ENCODE data around the gene SLC22A2.

Gene SLC22A2

GRCh38 chr6:160227038-160227768 is 31.4 kb downstream of the SLC22A2 start:
- no peak for TF ChIP-seq POLR2AphosphoS5 (IDR thresholded peaks at IDR 0.05; ENCODE audit: low read depth, low read length)
- TF ChIP-seq FOXP2 (optimal IDR thresholded peaks at IDR 0.05; ENCODE audit: borderline replicate concordance, extremely low read depth, extremely low read length, insufficient read depth), result no peak

- no peak for TF ChIP-seq FOXP2 (optimal IDR thresholded peaks at IDR 0.05; ENCODE audit: borderline replicate concordance, extremely low read depth, extremely low read length, insufficient read depth)
- no peak for TF ChIP-seq SIN3A (IDR thresholded peaks at IDR 0.05; ENCODE audit: borderline replicate concordance, insufficient read depth, low read length)
- no peak for TF ChIP-seq POLR2AphosphoS5 (IDR thresholded peaks at IDR 0.05; ENCODE audit: low read depth, low read length)
- no peak for TF ChIP-seq REST (IDR thresholded peaks at IDR 0.05; ENCODE audit: insufficient read depth in 1 of 2, low read depth in 2 of 2, low read length in 2 of 2)
- no peak for TF ChIP-seq TAF1 (IDR thresholded peaks at IDR 0.05; ENCODE audit: borderline replicate concordance, insufficient read depth, low read length)
Measured at GRCh38 chr6:160226118-160226591, 32.5 kb downstream of the SLC22A2 start.

GRCh38 chr6:160224639-160225237 is 33.9 kb downstream of the SLC22A2 start:
- no peak for TF ChIP-seq REST (IDR thresholded peaks at IDR 0.05; ENCODE audit: insufficient read depth in 1 of 2, low read depth in 2 of 2, low read length in 2 of 2)
- no peak for TF ChIP-seq SIN3A (IDR thresholded peaks at IDR 0.05; ENCODE audit: borderline replicate concordance, insufficient read depth, low read length)
- TF ChIP-seq TAF1 (IDR thresholded peaks at IDR 0.05; ENCODE audit: borderline replicate concordance, insufficient read depth, low read length), result no peak
- TF ChIP-seq POLR2AphosphoS5 (IDR thresholded peaks at IDR 0.05; ENCODE audit: low read depth, low read length), result no peak
- TF ChIP-seq FOXP2 (optimal IDR thresholded peaks at IDR 0.05; ENCODE audit: borderline replicate concordance, extremely low read depth, extremely low read length, insufficient read depth), result no peak

- TF ChIP-seq REST (IDR thresholded peaks at IDR 0.05; ENCODE audit: insufficient read depth in 1 of 2, low read depth in 2 of 2, low read length in 2 of 2) (no peak), TAF1 (IDR thresholded peaks at IDR 0.05; ENCODE audit: borderline replicate concordance, insufficient read depth, low read length) (no peak), SIN3A (IDR thresholded peaks at IDR 0.05; ENCODE audit: borderline replicate concordance, insufficient read depth, low read length) (no peak), FOXP2 (optimal IDR thresholded peaks at IDR 0.05; ENCODE audit: borderline replicate concordance, extremely low read depth, extremely low read length, insufficient read depth) (no peak), POLR2AphosphoS5 (IDR thresholded peaks at IDR 0.05; ENCODE audit: low read depth, low read length) (no peak)
Measured at GRCh38 chr6:160222491-160222890, 36.1 kb downstream of the SLC22A2 start.

GRCh38 chr6:160221918-160222317 is 36.7 kb downstream of the SLC22A2 start:
- no peak for TF ChIP-seq SIN3A (IDR thresholded peaks at IDR 0.05; ENCODE audit: borderline replicate concordance, insufficient read depth, low read length)
- no peak for TF ChIP-seq REST (IDR thresholded peaks at IDR 0.05; ENCODE audit: insufficient read depth in 1 of 2, low read depth in 2 of 2, low read length in 2 of 2)
- no peak for TF ChIP-seq POLR2AphosphoS5 (IDR thresholded peaks at IDR 0.05; ENCODE audit: low read depth, low read length)
- no peak for TF ChIP-seq TAF1 (IDR thresholded peaks at IDR 0.05; ENCODE audit: borderline replicate concordance, insufficient read depth, low read length)
- TF ChIP-seq FOXP2 (optimal IDR thresholded peaks at IDR 0.05; ENCODE audit: borderline replicate concordance, extremely low read depth, extremely low read length, insufficient read depth), result no peak
